ENCODE data around the gene NEK1.

DNA sequence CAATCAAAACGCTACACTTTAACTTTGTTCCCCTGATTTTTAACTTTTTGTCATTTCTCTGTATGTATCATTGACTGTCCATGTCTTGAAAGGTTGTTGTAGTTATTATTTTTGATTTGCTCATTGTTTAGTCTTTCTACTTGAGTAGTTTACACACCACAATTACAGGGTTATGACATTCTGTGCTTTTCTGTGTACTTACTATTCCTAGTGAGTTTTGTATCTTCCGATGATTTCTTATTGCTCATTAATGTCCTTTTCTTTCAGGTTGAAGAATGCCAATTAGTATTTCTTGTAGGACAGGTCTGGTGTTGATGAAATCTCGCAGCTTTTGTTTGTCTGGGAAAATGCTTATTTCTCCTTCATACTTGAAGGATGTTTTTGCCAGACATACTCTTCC is 252.4 kb downstream of the NEK1 start:
- TF ChIP-seq, protein P1, sequence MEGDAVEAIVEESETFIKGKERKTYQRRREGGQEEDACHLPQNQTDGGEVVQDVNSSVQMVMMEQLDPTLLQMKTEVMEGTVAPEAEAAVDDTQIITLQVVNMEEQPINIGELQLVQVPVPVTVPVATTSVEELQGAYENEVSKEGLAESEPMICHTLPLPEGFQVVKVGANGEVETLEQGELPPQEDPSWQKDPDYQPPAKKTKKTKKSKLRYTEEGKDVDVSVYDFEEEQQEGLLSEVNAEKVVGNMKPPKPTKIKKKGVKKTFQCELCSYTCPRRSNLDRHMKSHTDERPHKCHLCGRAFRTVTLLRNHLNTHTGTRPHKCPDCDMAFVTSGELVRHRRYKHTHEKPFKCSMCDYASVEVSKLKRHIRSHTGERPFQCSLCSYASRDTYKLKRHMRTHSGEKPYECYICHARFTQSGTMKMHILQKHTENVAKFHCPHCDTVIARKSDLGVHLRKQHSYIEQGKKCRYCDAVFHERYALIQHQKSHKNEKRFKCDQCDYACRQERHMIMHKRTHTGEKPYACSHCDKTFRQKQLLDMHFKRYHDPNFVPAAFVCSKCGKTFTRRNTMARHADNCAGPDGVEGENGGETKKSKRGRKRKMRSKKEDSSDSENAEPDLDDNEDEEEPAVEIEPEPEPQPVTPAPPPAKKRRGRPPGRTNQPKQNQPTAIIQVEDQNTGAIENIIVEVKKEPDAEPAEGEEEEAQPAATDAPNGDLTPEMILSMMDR (IDR thresholded peaks at IDR 0.05): no peak
- TF ChIP-seq POLR2A (IDR thresholded peaks at IDR 0.05) (no peak), POLR2AphosphoS5 (IDR thresholded peaks at IDR 0.05; ENCODE audit: insufficient read depth in 1 of 2, low read depth in 1 of 2) (no peak)
